ENCODE measurements around the gene UPF3A.

Gene UPF3A

GRCh38 chr13:114309806-114310410, 28.5 kb downstream of the UPF3A start:
- no peak for DNase-seq (ENCODE audit: extremely low read depth, insufficient read length)
- TF ChIP-seq CTCF (IDR thresholded peaks at IDR 0.05; ENCODE audit: insufficient read depth, low read length, poor library complexity, severe bottlenecking), result no peak
- H3K36me3 ChIP-seq (ENCODE audit: control insufficient read depth, insufficient read depth, low read length), result peaks cover 2% of the 10 kb centered on the region; the same call in 1 of the 2 replicates
- H3K27me3 ChIP-seq (replicated peaks; ENCODE audit: control insufficient read depth, insufficient read depth, low read length), result no peaks in the 10 kb centered on the region
- H3K4me3 ChIP-seq (replicated peaks; ENCODE audit: low read depth, low read length), result no peak overlapping the region

- TF ChIP-seq CTCF (IDR thresholded peaks at IDR 0.05; ENCODE audit: insufficient read depth, low read length, poor library complexity, severe bottlenecking), result no peak
- Histone ChIP-seq H3K4me3 (replicated peaks; ENCODE audit: low read depth, low read length) (no peak overlapping the region), H3K27me3 (replicated peaks; ENCODE audit: control insufficient read depth, insufficient read depth, low read length) (no peaks in the 10 kb centered on the region), H3K36me3 (ENCODE audit: control insufficient read depth, insufficient read depth, low read length) (0 out of 2 replicates have a peak, but pooled peaks cover 2% of the 10 kb centered on the region)
- DNase-seq (ENCODE audit: extremely low read depth, insufficient read length), result no peak
These were observed 29.6 kb downstream of the UPF3A start for GRCh38 chr13:114310956-114311355.

- Histone ChIP-seq H3K27me3 (replicated peaks; ENCODE audit: control insufficient read depth, insufficient read depth, low read length) (no peaks in the 10 kb centered on the region), H3K4me3 (replicated peaks; ENCODE audit: low read depth, low read length) (no peak overlapping the region), H3K36me3 (ENCODE audit: control insufficient read depth, insufficient read depth, low read length) (0 out of 2 replicates have a peak, but pooled peaks cover 2% of the 10 kb centered on the region)
- no peak for TF ChIP-seq CTCF (IDR thresholded peaks at IDR 0.05; ENCODE audit: insufficient read depth, low read length, poor library complexity, severe bottlenecking)
- DNase-seq (ENCODE audit: extremely low read depth, insufficient read length), result no peak
These were observed 30.0 kb downstream of the UPF3A start for GRCh38 chr13:114311387-114311786.

- no peaks in the 10 kb centered on the region for H3K27me3 ChIP-seq (replicated peaks; ENCODE audit: control insufficient read depth, insufficient read depth, low read length)
- no peak for TF ChIP-seq CTCF (IDR thresholded peaks at IDR 0.05; ENCODE audit: insufficient read depth, low read length, poor library complexity, severe bottlenecking)
- no peaks in the 10 kb centered on the region for H3K36me3 ChIP-seq (ENCODE audit: control insufficient read depth, insufficient read depth, low read length)
- no peak overlapping the region for H3K4me3 ChIP-seq (replicated peaks; ENCODE audit: low read depth, low read length)
- DNase-seq (ENCODE audit: extremely low read depth, insufficient read length), result no peak
These were observed 30.5 kb downstream of the UPF3A start for GRCh38 chr13:114311908-114312307.

- no peak for TF ChIP-seq CTCF (IDR thresholded peaks at IDR 0.05; ENCODE audit: insufficient read depth, low read length, poor library complexity, severe bottlenecking)
- peak overlapping the region; percentile 88 for H3K4me3 ChIP-seq (replicated peaks; ENCODE audit: low read depth, low read length)
- DNase-seq (ENCODE audit: extremely low read depth, insufficient read length), result peak; percentile 48
- no peaks in the 10 kb centered on the region for H3K36me3 ChIP-seq (ENCODE audit: control insufficient read depth, insufficient read depth, low read length)
- H3K27me3 ChIP-seq (replicated peaks; ENCODE audit: control insufficient read depth, insufficient read depth, low read length), result no peaks in the 10 kb centered on the region
These were observed 31.9 kb downstream of the UPF3A start for GRCh38 chr13:114313061-114313860.
